SK-N-SH treated with all-trans-retinoic acid at 6 μM for 48 hours (cell line): Measurements from ENCODE around the gene MAGEC2.

Experiments
- ATAC-seq: fragments of 200-7000 bp; cut with Tn5 transposase; 3 replicates; pipeline ENCODE4 v1.9.1; 2020; ENCODE audit warnings: mild to moderate bottlenecking, moderate library complexity
- ARNTL ChIP-seq: fragments of 450-650 bp; formaldehyde crosslinking; IDR thresholded peaks from 2 replicates; pipeline ENCODE4 v1.5.0; 2020; ENCODE audit warnings: low read depth, mild to moderate bottlenecking, moderate library complexity, borderline replicate concordance
- BACH2 ChIP-seq: fragments of 250-450 bp; sonication (Bioruptor Pico); IDR thresholded peaks from 2 replicates; pipeline ENCODE4 v1.9.0; 2021; ENCODE audit warnings: mild to moderate bottlenecking, borderline replicate concordance
- CREB5 ChIP-seq: fragments of 250-450 bp; sonication (Bioruptor Pico); IDR thresholded peaks from 2 replicates; pipeline ENCODE4 v1.5.1; 2020; ENCODE audit warnings: low read depth, mild to moderate bottlenecking, moderate library complexity
- CSDC2 ChIP-seq: fragments of 250-450 bp; sonication (Bioruptor Pico); IDR thresholded peaks from 2 replicates; pipeline ENCODE4 v1.5.0; 2020; ENCODE audit warnings: mild to moderate bottlenecking, moderate library complexity
- CSRNP3 ChIP-seq: fragments of 250-450 bp; sonication (Bioruptor Pico); IDR thresholded peaks from 2 replicates; pipeline ENCODE4 v1.5.1; 2021; ENCODE audit warnings: mild to moderate bottlenecking, moderate library complexity
- ESRRG ChIP-seq: fragments of 250-450 bp; sonication (Bioruptor Pico); IDR thresholded peaks from 2 replicates; pipeline ENCODE4 v1.6.1; 2021; ENCODE audit warnings: mild to moderate bottlenecking
- ISL1 ChIP-seq: fragments of 250-450 bp; sonication (Bioruptor Pico); IDR thresholded peaks from 2 replicates; pipeline ENCODE4 v2.1.2; 2022; ENCODE audit warnings: mild to moderate bottlenecking, moderate library complexity
- PATZ1 ChIP-seq: fragments of 250-450 bp; sonication (Bioruptor Pico); IDR thresholded peaks from 2 replicates; pipeline ENCODE4 v1.8.0; 2020; ENCODE audit warnings: mild to moderate bottlenecking, moderate library complexity, borderline replicate concordance
- POU6F1 ChIP-seq: fragments of 250-450 bp; sonication (Bioruptor Pico); IDR thresholded peaks from 2 replicates; pipeline ENCODE4 v1.8.0; 2021; ENCODE audit warnings: low read depth, mild to moderate bottlenecking, moderate library complexity, borderline replicate concordance
- PPARA ChIP-seq: fragments of 250-450 bp; sonication (Bioruptor Pico); IDR thresholded peaks from 2 replicates; pipeline ENCODE4 v1.5.0; 2020; ENCODE audit warnings: mild to moderate bottlenecking, borderline replicate concordance
- RARB ChIP-seq: fragments of 250-450 bp; sonication (Bioruptor Pico); IDR thresholded peaks from 2 replicates; pipeline ENCODE4 v1.8.0; 2021; ENCODE audit warnings: mild to moderate bottlenecking, moderate library complexity
- SNAI2 ChIP-seq: fragments of 250-450 bp; sonication (Bioruptor Pico); IDR thresholded peaks from 2 replicates; pipeline ENCODE4 v1.5.0; 2020; ENCODE audit warnings: mild to moderate bottlenecking, moderate library complexity
- TOX ChIP-seq: fragments of 250-450 bp; sonication (Bioruptor Pico); IDR thresholded peaks from 2 replicates; pipeline ENCODE4 v1.8.0; 2021; ENCODE audit warnings: mild to moderate bottlenecking, moderate library complexity, borderline replicate concordance
- TSHZ2 ChIP-seq: fragments of 250-450 bp; sonication (Bioruptor Pico); IDR thresholded peaks from 2 replicates; pipeline ENCODE4 v1.5.0; 2020; ENCODE audit warnings: mild to moderate bottlenecking, moderate library complexity
- ZC3H10 ChIP-seq: fragments of 250-450 bp; sonication (Bioruptor Pico); IDR thresholded peaks from 2 replicates; pipeline ENCODE4 v1.5.1; 2021; ENCODE audit warnings: mild to moderate bottlenecking, moderate library complexity
- ZFP3 ChIP-seq: fragments of 250-450 bp; sonication (Bioruptor Pico); IDR thresholded peaks from 2 replicates; pipeline ENCODE4 v1.5.0; 2020; ENCODE audit warnings: mild to moderate bottlenecking, moderate library complexity
- ZFP30 ChIP-seq: fragments of 450-650 bp; formaldehyde crosslinking; IDR thresholded peaks from 2 replicates; pipeline ENCODE4 v1.5.0; 2022; ENCODE audit warnings: mild to moderate bottlenecking, moderate library complexity
- ZNF565 ChIP-seq: fragments of 450-650 bp; formaldehyde crosslinking; conservative IDR thresholded peaks from 2 replicates; pipeline ENCODE4 v1.5.0; 2020; ENCODE audit warnings: low read depth, mild to moderate bottlenecking, moderate library complexity
- ZNF70 ChIP-seq: fragments of 450-650 bp; formaldehyde crosslinking; IDR thresholded peaks from 2 replicates; pipeline ENCODE4 v1.5.0; 2020; ENCODE audit warnings: mild to moderate bottlenecking, moderate library complexity
- ZNF8 ChIP-seq: fragments of 450-650 bp; formaldehyde crosslinking; IDR thresholded peaks from 2 replicates; pipeline ENCODE4 v1.5.0; 2020; ENCODE audit warnings: mild to moderate bottlenecking, moderate library complexity

The MAGEC2 gene

GRCh38 chrX:142214081-142214480, 9.0 kb upstream of the MAGEC2 start:
- no peak for ATAC-seq
- TF ChIP-seq TOX (CRISPR knock-in tag) = no peak
- no peak for TF ChIP-seq BACH2
- TF ChIP-seq TSHZ2 (CRISPR knock-in tag) = no peak
- TF ChIP-seq CREB5 (CRISPR knock-in tag) = no peak
- TF ChIP-seq ZFP3 (CRISPR knock-in tag) = no peak
- TF ChIP-seq POU6F1 (CRISPR knock-in tag) = no peak
- no peak for TF ChIP-seq ZC3H10 (CRISPR knock-in tag)
- TF ChIP-seq ZNF70 (CRISPR knock-in tag) = no peak
- TF ChIP-seq PPARA (CRISPR knock-in tag) = no peak
- TF ChIP-seq RARB = no peak
- no peak for TF ChIP-seq CSDC2 (CRISPR knock-in tag)
- no peak for TF ChIP-seq ARNTL
- no peak for TF ChIP-seq ZNF8 (CRISPR knock-in tag)
- TF ChIP-seq ZNF565 = no peak
- TF ChIP-seq CSRNP3 = no peak
- TF ChIP-seq PATZ1 (CRISPR knock-in tag) = no peak
- no peak for TF ChIP-seq ESRRG (CRISPR knock-in tag)

GRCh38 chrX:142201113-142201512, 4.0 kb downstream of the MAGEC2 start:
- TF ChIP-seq ZNF565 = no peak
- TF ChIP-seq SNAI2 (CRISPR knock-in tag) = no peak
- TF ChIP-seq POU6F1 (CRISPR knock-in tag) = no peak
- TF ChIP-seq CREB5 (CRISPR knock-in tag) = no peak
- no peak for TF ChIP-seq RARB

GRCh38 chrX:142186103-142186502, 19.0 kb downstream of the MAGEC2 start:
- ATAC-seq = no peak
- TF ChIP-seq ESRRG (CRISPR knock-in tag) = no peak
- TF ChIP-seq POU6F1 (CRISPR knock-in tag) = no peak
- no peak for TF ChIP-seq ZFP3 (CRISPR knock-in tag)
- no peak for TF ChIP-seq PPARA (CRISPR knock-in tag)
- TF ChIP-seq ISL1 (CRISPR knock-in tag) = no peak
- no peak for TF ChIP-seq CSDC2 (CRISPR knock-in tag)
- no peak for TF ChIP-seq BACH2
- TF ChIP-seq TSHZ2 (CRISPR knock-in tag) = no peak
- TF ChIP-seq ZFP30 (CRISPR knock-in tag) = no peak

More at GRCh38 chrX:142201113-142201512, 4.0 kb downstream of the MAGEC2 start:
- no peak for ATAC-seq
